AG09319 (cell line): ENCODE measurements around the gene LAMB1.

ENCODE experiments used
- DNase-seq: peaks from one replicate; pipeline ENCODE4 v3.0.0-alpha.2; 2010; ENCODE audit warnings: low read depth; ENCODE audit errors: extremely low read depth
- CTCF ChIP-seq: IDR thresholded peaks from 2 replicates; pipeline ENCODE4 v1.5.1; 2011; ENCODE audit warnings: low read depth, mild to moderate bottlenecking, inconsistent platforms, low read length, moderate library complexity

Gene LAMB1

GRCh38 chr7:107946451-107946850, 56.5 kb downstream of the LAMB1 start:
- DNase-seq = no peak
- no peak for TF ChIP-seq CTCF

- no peak for DNase-seq
- TF ChIP-seq CTCF = no peak
Measured at GRCh38 chr7:107945332-107945731, 57.6 kb downstream of the LAMB1 start.

- DNase-seq = no peak
- TF ChIP-seq CTCF = no peak
Measured at GRCh38 chr7:107944411-107945169, 58.4 kb downstream of the LAMB1 start.

GRCh38 chr7:107943018-107943417, 59.9 kb downstream of the LAMB1 start:
- no peak for TF ChIP-seq CTCF

GRCh38 chr7:107940951-107941350, 62.0 kb downstream of the LAMB1 start:
- no peak for DNase-seq
- no peak for TF ChIP-seq CTCF

More at GRCh38 chr7:107943018-107943417, 59.9 kb downstream of the LAMB1 start:
- DNase-seq = no peak

GRCh38 chr7:107939573-107940489, 63.1 kb downstream of the LAMB1 start:
- no peak for TF ChIP-seq CTCF
- DNase-seq = peak; percentile 30
